Kidney epithelial cell (primary cell): Measurements from ENCODE around the gene SORCS2. TPM values are rescaled to one million over a fixed set of nuclear protein-coding genes. Genes with fewer than 3 reads are reported as not detected.

Source experiments
- DNase-seq: peaks from one replicate; pipeline ENCODE4 v3.0.0-alpha.2; 2010; ENCODE audit warnings: low read depth
- H3K27me3 ChIP-seq: 2 replicates; pipeline ENCODE4 v1.6.0; 2011; ENCODE audit warnings: low read length; ENCODE audit not compliant: control insufficient read depth, insufficient read depth
- H3K36me3 ChIP-seq: 2 replicates; pipeline ENCODE4 v1.5.1; 2011; ENCODE audit warnings: low read length; ENCODE audit not compliant: control insufficient read depth, insufficient read depth
- H3K4me3 ChIP-seq: 2 replicates; pipeline ENCODE4 v1.5.1; 2011; ENCODE audit warnings: low read depth, mild to moderate bottlenecking, control low read depth, low read length
- total RNA-seq: library from RNA; depleted of rRNA; stranded (reverse); fragments of >200 nt; gene quantifications from 2 replicates; pipeline ENCODE4 v1.2.3, GENCODE V29; 2015
- TF ChIP-seq, protein P1 (sequence below): IDR thresholded peaks from 2 replicates; pipeline ENCODE4 v1.5.1; 2011; ENCODE audit warnings: mild to moderate bottlenecking, moderate library complexity, low read length, control low read depth, inconsistent platforms; ENCODE audit not compliant: insufficient read depth, poor library complexity, severe bottlenecking

SORCS2 gene
- total RNA-seq, 1 donor from 2014 or later = 1.4 TPM

- H3K4me3 ChIP-seq = no peak overlapping the region
- TF ChIP-seq, protein P1, sequence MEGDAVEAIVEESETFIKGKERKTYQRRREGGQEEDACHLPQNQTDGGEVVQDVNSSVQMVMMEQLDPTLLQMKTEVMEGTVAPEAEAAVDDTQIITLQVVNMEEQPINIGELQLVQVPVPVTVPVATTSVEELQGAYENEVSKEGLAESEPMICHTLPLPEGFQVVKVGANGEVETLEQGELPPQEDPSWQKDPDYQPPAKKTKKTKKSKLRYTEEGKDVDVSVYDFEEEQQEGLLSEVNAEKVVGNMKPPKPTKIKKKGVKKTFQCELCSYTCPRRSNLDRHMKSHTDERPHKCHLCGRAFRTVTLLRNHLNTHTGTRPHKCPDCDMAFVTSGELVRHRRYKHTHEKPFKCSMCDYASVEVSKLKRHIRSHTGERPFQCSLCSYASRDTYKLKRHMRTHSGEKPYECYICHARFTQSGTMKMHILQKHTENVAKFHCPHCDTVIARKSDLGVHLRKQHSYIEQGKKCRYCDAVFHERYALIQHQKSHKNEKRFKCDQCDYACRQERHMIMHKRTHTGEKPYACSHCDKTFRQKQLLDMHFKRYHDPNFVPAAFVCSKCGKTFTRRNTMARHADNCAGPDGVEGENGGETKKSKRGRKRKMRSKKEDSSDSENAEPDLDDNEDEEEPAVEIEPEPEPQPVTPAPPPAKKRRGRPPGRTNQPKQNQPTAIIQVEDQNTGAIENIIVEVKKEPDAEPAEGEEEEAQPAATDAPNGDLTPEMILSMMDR = no peak
- DNase-seq = no peak
- H3K27me3 ChIP-seq = peaks cover 12% of the 10 kb centered on the region
- H3K36me3 ChIP-seq = no peaks in the 10 kb centered on the region
Observed at GRCh38 chr4:7391637-7392437, 199.5 kb downstream of the SORCS2 start.

DNA sequence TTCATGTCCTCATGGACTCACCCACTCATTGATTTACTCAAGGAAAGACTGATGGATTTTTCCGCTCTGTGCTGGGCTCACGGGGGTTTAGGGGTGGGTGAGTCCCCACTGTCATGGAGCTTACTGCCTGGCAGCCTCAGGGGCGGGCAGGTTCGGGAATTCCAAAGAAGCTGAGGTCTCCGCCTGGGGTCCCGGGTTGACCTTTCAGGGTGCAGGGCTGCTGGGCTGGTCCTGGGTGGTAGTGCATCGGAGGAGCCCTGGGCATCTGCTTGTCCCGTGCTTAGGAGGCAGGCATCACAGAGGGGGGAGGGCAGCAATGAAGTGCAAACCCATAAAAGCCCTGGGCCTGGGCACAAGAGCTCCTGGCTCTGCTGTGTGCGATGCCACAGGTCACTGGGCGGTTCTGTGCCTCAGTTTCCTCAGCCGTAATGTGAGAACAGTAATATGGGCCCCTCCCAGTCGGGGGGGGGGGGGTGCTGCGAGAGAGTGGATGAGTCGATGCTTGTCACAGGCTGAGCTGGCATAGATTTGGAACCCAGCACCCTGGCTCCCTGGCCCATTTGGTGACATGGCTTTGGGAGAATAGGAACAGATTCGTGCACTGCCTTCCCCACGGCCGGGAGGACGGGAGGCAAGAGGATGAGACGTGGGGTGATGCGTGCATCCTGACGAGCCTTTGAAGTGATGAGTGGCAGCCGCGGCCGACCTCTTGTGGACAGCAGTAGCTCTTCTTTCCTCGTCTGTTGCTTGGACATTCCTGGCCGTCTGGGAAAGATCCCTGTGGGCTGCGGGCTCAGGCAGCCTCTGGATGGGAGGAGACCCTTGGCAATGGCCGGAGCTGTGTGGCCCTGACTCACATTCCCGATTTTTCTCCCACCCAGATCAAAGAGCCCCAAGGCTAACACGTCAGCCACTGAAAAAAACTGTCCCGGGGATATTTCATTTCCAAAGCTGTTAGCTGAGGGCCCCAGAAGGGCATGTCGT, 200.4 kb downstream of the SORCS2 start:
- TF ChIP-seq, protein P1 = peak; percentile 18
- no peaks in the 10 kb centered on the region for H3K36me3 ChIP-seq
- DNase-seq = no peak
- H3K27me3 ChIP-seq = peaks cover 12% of the 10 kb centered on the region
- no peak overlapping the region for H3K4me3 ChIP-seq

DNA sequence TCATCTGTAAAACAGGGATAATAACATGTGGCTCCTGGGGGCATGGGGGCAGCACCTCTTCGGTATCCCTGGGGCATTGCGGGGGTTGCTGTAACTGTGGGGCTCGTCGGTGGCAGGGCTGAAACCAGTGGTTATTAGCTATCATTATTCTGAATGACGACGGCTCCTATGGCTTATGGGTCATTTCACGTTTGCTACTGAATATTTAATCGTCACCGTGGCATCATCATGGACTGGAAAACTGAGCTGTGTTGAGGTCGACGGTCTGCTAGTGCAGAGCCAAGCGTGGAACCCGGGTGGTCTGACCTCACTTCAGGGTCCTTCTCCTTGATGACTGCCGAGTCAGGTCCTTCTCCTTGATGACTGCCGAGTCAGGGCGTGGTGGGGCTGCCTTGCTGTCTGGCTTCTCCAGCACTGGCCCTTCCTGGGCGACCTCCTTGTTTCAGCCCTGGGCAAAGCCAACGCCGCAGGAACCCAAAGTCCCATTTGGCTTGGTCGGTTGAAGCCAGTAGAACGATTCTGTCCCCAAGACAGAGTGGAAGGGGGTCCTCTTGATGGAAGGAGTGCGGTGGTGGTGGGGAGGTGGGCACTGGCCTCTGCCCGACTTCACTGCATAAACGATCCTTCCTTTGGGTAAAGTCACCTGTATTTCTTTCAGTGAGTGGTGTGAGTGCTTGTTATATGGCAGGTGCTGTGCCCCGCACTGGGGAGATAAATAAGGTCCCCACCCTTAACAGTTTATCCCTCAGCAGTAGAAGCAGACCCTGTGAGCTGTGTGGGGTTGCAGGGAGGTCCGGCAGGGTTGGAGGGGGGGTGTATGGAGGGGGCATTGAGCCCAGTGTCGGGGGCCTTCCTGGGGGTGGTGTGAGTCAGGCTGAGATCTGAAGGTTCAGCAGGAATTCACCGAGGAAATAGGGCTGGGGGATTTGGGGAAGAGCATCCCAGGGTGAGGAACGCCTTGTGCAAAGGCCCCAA, 201.6 kb downstream of the SORCS2 start:
- TF ChIP-seq, protein P1 = no peak
- Histone ChIP-seq H3K27me3 (peaks cover 12% of the 10 kb centered on the region), H3K4me3 (no peak overlapping the region), H3K36me3 (no peaks in the 10 kb centered on the region)
- no peak for DNase-seq

DNA sequence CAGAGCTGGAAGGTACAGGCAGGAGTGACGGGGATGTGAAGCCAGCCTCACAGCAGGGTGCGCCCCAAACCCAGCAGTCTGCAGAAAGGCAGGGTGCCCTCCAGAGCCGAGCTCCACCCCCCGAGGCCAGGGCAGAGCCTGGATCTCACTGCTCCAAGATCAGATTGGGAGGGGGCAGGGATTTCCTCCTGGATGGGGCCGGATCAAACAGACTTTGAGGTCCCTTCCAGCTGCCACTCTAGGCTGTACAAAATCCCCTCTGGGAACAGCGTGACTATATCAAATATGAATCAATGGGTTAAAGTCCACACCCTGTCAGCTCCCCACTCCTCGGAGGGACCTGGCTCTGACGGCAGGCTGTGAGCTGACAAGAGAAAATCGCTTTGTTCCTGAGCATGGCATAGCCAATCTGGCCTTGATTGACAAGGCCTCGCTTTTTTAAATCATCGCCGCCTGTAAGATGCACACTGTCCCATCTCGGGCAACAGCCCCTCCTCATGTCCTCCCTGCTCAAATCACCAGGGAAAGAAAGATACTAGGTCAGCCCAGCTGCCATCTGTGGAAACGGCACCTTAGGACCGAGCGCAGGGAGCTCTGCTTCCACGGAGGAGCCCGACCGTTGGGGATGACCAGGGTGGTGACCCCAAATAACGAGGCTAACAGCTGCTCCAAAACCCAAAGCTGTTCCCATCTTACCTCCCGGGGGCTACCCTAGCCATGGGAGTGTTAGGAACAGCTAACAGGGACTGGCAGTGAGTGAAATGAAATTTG, 202.5 kb downstream of the SORCS2 start:
- Histone ChIP-seq H3K36me3 (no peaks in the 10 kb centered on the region), H3K4me3 (no peak overlapping the region), H3K27me3 (peaks cover 9% of the 10 kb centered on the region)
- no peak for DNase-seq
- TF ChIP-seq, protein P1 = no peak

DNA sequence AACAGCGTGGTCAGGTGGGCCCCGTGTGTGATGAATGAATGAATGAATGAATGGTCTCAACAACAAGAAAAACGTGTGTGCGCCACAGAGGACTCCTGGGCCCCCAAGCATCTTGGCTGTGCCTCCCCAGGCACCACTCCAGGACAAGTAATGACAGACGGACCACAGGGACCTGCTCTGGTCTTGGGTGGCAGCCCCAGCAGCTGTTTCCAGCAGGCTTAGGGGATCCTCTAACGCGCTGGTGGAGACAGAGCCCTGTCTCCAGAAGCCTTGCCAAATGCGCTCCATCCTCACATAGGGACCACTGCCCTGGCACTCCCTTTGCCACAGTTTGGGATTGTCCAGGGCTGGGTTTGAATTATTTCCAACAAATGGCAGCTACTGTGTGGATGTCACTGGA, 203.3 kb downstream of the SORCS2 start:
- Histone ChIP-seq H3K4me3 (no peak overlapping the region), H3K36me3 (no peaks in the 10 kb centered on the region), H3K27me3 (peaks cover 9% of the 10 kb centered on the region)
- DNase-seq = no peak
- TF ChIP-seq, protein P1 = no peak
